ENCODE results near the gene ZHX3. TPM values are rescaled to one million over a fixed set of nuclear protein-coding genes. Genes with fewer than 3 reads are reported as not detected.
A peak's percentile ranks its signal among the peaks of the same experiment; 100 is the strongest.

The ZHX3 gene
- total and polyA plus RNA-seq, 2 of the 4 experiments (the other 2 are of a cell fraction), result 25.0 to 28.0 TPM

- Histone ChIP-seq H3K23ac (ENCODE audit: low read depth, low read length) (no peak within 1 kb of the TSS), H4K8ac (ENCODE audit: low read depth in 2 of 2, low read length in 2 of 2) (peak within 1 kb of the TSS; percentile 71 to 94; a peak in 3 of 4 replicates), H4K5ac (ENCODE audit: low read depth, low read length) (peak within 1 kb of the TSS; percentile 55), H4K20me1 (ENCODE audit: insufficient read depth, low read length) (no peaks in the 10 kb centered on the region), H3K4me2 (ENCODE audit: low read depth, low read length) (peak within 1 kb of the TSS; percentile 63), H3K79me1 (ENCODE audit: low read depth in 1 of 2, low read length in 2 of 2) (peaks cover 0 to 6% of the 10 kb centered on the region in 2 experiments; a peak in 1 of 4 replicates), H3K14ac (replicated peaks; ENCODE audit: low read depth, low read length) (peak within 1 kb of the TSS; percentile 67), H2BK20ac (ENCODE audit: low read depth, low read length) (no peak within 1 kb of the TSS), H3K18ac (ENCODE audit: low read depth, low read length) (peak within 1 kb of the TSS; percentile 17; the same call in 1 of the 2 replicates), H3K36me3 (ENCODE audit: control insufficient read depth, insufficient read depth, low read length) (no peaks in the 10 kb centered on the region), H3K27ac (ENCODE audit: insufficient read depth, low read length) (peak within 1 kb of the TSS; percentile 14; the same call in 1 of the 2 replicates), H2BK120ac (ENCODE audit: low read depth, low read length) (peak within 1 kb of the TSS; percentile 17; the same call in 1 of the 2 replicates), H3K4me3 (ENCODE audit: insufficient read depth, low read depth, low read length) (peak within 1 kb of the TSS; percentile 32), H3K9me1 (ENCODE audit: insufficient read depth, low read length) (no peaks in the 10 kb centered on the region), H2BK15ac (ENCODE audit: low read depth, low read length) (peak within 1 kb of the TSS; percentile 8; the same call in 1 of the 3 replicates), H3K56ac (ENCODE audit: extremely low read depth, insufficient read depth, low read length) (no peak within 1 kb of the TSS; the same call in 1 of the 2 replicates), H2BK5ac (ENCODE audit: low read depth, low read length, poor library complexity, severe bottlenecking) (no peak within 1 kb of the TSS), H3K4me1 (ENCODE audit: control insufficient read depth, insufficient read depth, low read length) (peaks cover 8% of the 10 kb centered on the region), H3K9me3 (ENCODE audit: control insufficient read depth, insufficient read depth, low read length) (no peaks in the 10 kb centered on the region), H3K27me3 (ENCODE audit: control insufficient read depth, insufficient read depth, low read length) (no peaks in the 10 kb centered on the region), H3K9ac (ENCODE audit: low read depth, low read length) (peak within 1 kb of the TSS; percentile 49), H3K4ac (ENCODE audit: low read depth, low read length) (peak within 1 kb of the TSS; percentile 64), H2AFZ (replicated peaks; ENCODE audit: low read length, poor library complexity) (peak within 1 kb of the TSS; percentile 83), H2AK9ac (replicated peaks; ENCODE audit: low read depth, low read length, poor library complexity) (peak within 1 kb of the TSS; percentile 66), H4K91ac (ENCODE audit: insufficient read depth, low read depth, low read length) (peak within 1 kb of the TSS; percentile 50; the same call in 1 of the 2 replicates), H2AK5ac (ENCODE audit: low read depth, low read length) (peak within 1 kb of the TSS; percentile 72)
- intact Hi-C loops (cut with micrococcal nuclease), result loop anchor here (1.0 to 10.0 kb wide), 7 partner anchors 71 to 372 kb away; no protein-coding TSS in a partner anchor
- DNase-seq (peak; percentile 63), ATAC-seq (ENCODE audit: low read depth) (peak; percentile 89)
- 8% methylated on average over 17 of the region's 33 CpGs; no CpG with 5 or more reads in 1 of the 2 experiments for WGBS, 2 experiments (ENCODE audit: extremely low coverage in 2 of 2, insufficient read length in 1 of 2)
- dilution Hi-C loops (cut with HindIII; ENCODE audit: low sequenced_read_pairs, unreplicated experiment), result no loop called here
- BruUV-seq (replicated peaks), result no TSS peak
- ChIA-PET POLR2A (ENCODE audit: unreplicated experiment) (interaction anchor here (0.6 kb wide), 1 partner anchor 189 kb away, joined by 3 read pairs; no protein-coding TSS in a partner anchor), CTCF (interaction anchor here (0.7 to 2.1 kb wide), 8 partner anchors 10 to 206 kb away, joined by 3 to 12 read pairs (median 6); no protein-coding TSS in a partner anchor)
- in situ Hi-C loops (cut with MboI; ENCODE audit: low sequenced_read_pairs), result loop anchor here (5.0 to 10.0 kb wide), 2 partner anchors 163 to 366 kb away; no protein-coding TSS in a partner anchor
- TF ChIP-seq MXI1 (IDR thresholded peaks at IDR 0.05; ENCODE audit: borderline replicate concordance, low read depth, low read length) (no peak), BHLHE40 (IDR thresholded peaks at IDR 0.05; ENCODE audit: low read depth, low read length) (no peak), MAZ (IDR thresholded peaks at IDR 0.05; ENCODE audit: borderline replicate concordance, low read depth, low read length) (peak; percentile 47; the same call in 1 of the 2 replicates), NFE2L2 (IDR thresholded peaks at IDR 0.05; ENCODE audit: low read depth, low read length) (no peak), SMC3 (IDR thresholded peaks at IDR 0.05; ENCODE audit: low read depth, low read length) (no peak), CTCF (conservative IDR thresholded peaks at IDR 0.05; ENCODE audit: low read depth, low read length) (no peak), USF2 (IDR thresholded peaks at IDR 0.05; ENCODE audit: low read depth, low read length) (no peak), FOS (IDR thresholded peaks at IDR 0.05; ENCODE audit: low read depth, low read length) (no peak), POLR2A (IDR thresholded peaks at IDR 0.05; ENCODE audit: low read depth, low read length) (no peak), MAFK (IDR thresholded peaks at IDR 0.05; ENCODE audit: low read depth, low read length) (no peak), CEBPB (IDR thresholded peaks at IDR 0.05; ENCODE audit: low read depth, low read length) (no peak), CHD1 (IDR thresholded peaks at IDR 0.05; ENCODE audit: low read depth, low read length) (no peak), RAD21 (IDR thresholded peaks at IDR 0.05; ENCODE audit: low read length) (peak; percentile 29; the same call in 1 of the 2 replicates), RCOR1 (IDR thresholded peaks at IDR 0.05; ENCODE audit: insufficient replicate concordance, low read length) (no peak), RFX5 (IDR thresholded peaks at IDR 0.05; ENCODE audit: low read depth, low read length) (no peak)
Observed at GRCh38 chr20:41340327-41341055, 23.0 kb upstream of the ZHX3 start, which contains the start of gene LPIN3. TSS of gene LPIN3 (plus strand) at chr20:41340821. CDS start at chr20:41345804, 4,983 bp downstream.
